Right atrium auricular region (tissue), 2 donors: ENCODE data around the gene SYNJ2. TPM values are rescaled to one million over a fixed set of nuclear protein-coding genes. Genes with fewer than 3 reads are reported as not detected.

Experiments used
- DNase-seq: peaks from one replicate; pipeline ENCODE4 v3.0.0-alpha.2; 2019; ENCODE audit warnings: low spot score
- H3K27ac ChIP-seq, 2 donors: fragments of 200-600 bp; sonication (generic); 1 replicate in 1 of 2; 2 replicates in 1 of 2; pipeline ENCODE4 v1.5.1; 2016 to 2019
- H3K27me3 ChIP-seq, 2 donors: fragments of 200-600 bp; sonication (generic); one replicate each; pipeline versions ENCODE4 v1.5.1 to v1.6.0; 2017 to 2019
- H3K36me3 ChIP-seq: fragments of 200-600 bp; sonication (generic); one replicate; pipeline ENCODE4 v1.5.1; 2016
- H3K4me1 ChIP-seq, 2 donors: fragments of 200-600 bp; sonication (generic); one replicate each; pipeline versions ENCODE4 v1.5.1 to v1.6.0; 2017 to 2019
- H3K4me3 ChIP-seq, 2 donors: fragments of 200-600 bp; sonication (generic); 1 replicate in 1 of 2; 2 replicates in 1 of 2; pipeline ENCODE4 v1.5.1; 2017 to 2019; ENCODE audit warnings: mild to moderate bottlenecking in 1 of 2, moderate library complexity in 1 of 2
- H3K9me3 ChIP-seq, 2 donors: fragments of 200-600 bp; sonication (generic); one replicate each; pipeline ENCODE4 v1.5.1; 2019
- total RNA-seq, 2 donors: library from RNA; depleted of rRNA; stranded (reverse); fragments of >200 nt; gene quantifications; one replicate each; pipeline ENCODE4 v1.1.0, GENCODE V29; 2016
- TF ChIP-seq, protein P1 (sequence below), 2 donors: fragments of 200-600 bp; sonication (generic); IDR thresholded peaks; one replicate each; pipeline ENCODE4 v1.5.1; 2019; ENCODE audit warnings: antibody characterized with exemption in 2 of 2

Gene SYNJ2
- total RNA-seq, 2 donors from 2014 or later, result 10.1 to 20.0 TPM

DNA sequence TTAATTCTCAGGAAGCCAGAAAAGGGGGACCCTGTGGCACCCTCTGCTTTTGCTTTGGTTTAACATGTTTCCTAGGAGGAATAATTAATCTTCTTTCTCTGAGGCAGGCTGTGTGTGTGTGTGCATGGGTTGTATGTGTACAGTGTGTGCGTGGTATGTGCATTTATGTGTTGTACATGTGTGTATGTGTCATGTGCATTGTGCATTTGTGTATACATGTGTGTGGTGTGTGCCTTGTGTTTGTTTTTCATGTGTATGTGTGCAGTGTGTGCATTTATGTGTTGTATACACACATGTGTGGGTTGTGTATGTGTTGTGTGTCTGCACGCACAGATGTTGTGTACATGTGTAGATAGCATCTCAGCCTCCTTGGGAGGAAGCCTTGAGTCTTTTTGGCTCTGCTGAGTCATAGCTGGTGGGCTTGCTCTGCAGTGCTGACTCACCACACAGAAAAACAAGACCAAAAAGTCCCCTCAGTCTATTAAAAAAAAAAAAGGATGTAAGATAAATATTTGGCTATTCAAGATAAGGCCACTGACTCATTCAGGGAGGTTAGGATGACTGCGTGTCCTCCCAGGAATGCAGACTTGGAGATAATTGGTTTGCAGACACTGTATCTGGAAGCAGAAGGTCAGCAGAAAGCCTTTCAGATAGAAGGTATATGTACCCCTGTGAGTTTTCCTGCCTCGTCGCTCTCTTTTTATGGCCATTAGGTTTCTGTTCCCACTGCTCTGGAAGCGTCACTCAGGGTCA is 58.6 kb downstream of the SYNJ2 start:
- Histone ChIP-seq H3K4me3 (no peak overlapping the region), H3K36me3 (peaks cover 4% of the 10 kb centered on the region), H3K27ac (peak overlapping the region; percentile 94 to 95), H3K27me3 (no peaks in the 10 kb centered on the region), H3K4me1 (peaks cover 0 to 63% of the 10 kb centered on the region in 2 donors), H3K9me3 (no peaks in the 10 kb centered on the region)
- DNase-seq, result no peak
- TF ChIP-seq, protein P1, sequence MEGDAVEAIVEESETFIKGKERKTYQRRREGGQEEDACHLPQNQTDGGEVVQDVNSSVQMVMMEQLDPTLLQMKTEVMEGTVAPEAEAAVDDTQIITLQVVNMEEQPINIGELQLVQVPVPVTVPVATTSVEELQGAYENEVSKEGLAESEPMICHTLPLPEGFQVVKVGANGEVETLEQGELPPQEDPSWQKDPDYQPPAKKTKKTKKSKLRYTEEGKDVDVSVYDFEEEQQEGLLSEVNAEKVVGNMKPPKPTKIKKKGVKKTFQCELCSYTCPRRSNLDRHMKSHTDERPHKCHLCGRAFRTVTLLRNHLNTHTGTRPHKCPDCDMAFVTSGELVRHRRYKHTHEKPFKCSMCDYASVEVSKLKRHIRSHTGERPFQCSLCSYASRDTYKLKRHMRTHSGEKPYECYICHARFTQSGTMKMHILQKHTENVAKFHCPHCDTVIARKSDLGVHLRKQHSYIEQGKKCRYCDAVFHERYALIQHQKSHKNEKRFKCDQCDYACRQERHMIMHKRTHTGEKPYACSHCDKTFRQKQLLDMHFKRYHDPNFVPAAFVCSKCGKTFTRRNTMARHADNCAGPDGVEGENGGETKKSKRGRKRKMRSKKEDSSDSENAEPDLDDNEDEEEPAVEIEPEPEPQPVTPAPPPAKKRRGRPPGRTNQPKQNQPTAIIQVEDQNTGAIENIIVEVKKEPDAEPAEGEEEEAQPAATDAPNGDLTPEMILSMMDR (IDR thresholded peaks at IDR 0.05), result no peak

DNA sequence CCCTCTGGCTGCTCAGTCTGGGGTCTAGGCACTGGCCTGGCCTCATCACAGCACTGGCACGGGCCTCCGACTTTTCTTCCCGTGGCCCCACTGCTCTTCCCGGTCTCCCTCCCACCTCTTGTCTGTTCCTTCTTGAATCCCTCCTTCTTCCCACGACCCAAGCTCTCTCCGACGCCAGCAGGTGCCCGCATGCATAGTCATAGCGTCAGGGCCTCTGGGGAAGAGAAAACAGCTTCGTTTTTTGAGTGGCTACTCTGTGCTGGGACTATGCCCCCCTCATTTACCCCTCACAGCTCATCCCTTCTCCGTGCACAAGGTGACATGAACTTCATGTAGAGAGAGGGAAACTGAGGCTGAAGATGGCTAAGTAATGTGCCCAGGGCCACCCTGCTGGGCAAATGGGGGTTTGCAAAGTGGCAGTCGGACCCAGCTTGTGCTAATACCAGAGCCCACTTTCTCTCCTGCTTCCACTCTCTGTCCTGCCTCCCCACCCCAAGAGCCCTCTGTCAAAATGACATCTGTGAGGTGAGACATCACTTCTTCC is 59.2 kb downstream of the SYNJ2 start:
- Histone ChIP-seq H3K4me1 (peaks cover 0 to 63% of the 10 kb centered on the region in 2 donors), H3K27ac (peak overlapping the region; percentile 94 to 95), H3K36me3 (peaks cover 4% of the 10 kb centered on the region), H3K27me3 (no peaks in the 10 kb centered on the region), H3K4me3 (no peak overlapping the region), H3K9me3 (no peaks in the 10 kb centered on the region)
- no peak for DNase-seq
- TF ChIP-seq, protein P1 (IDR thresholded peaks at IDR 0.05), result no peak

DNA sequence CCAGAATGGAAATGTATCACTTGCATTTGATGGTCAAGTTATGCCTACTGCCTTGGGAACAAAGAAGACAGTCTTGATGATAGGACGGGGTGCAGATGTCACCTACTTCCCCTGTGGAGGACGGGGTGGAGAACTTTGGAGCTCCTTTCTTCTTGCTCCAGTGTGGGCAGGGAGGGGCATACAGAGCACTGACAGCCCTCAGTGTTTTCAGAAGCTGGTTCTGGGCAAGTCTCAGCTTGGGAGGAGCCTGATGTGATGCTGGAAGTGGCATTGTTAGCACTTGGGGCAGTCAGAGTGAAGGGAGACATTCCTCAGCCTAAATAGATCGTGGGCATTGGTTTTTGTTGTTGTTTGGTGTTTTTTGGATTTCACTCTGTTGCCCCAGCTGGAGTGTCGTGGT is 59.7 kb downstream of the SYNJ2 start:
- no peaks in the 10 kb centered on the region for H3K27me3 ChIP-seq
- H3K36me3 ChIP-seq, result no peaks in the 10 kb centered on the region
- no peak for DNase-seq
- peaks cover 0 to 67% of the 10 kb centered on the region in 2 donors for H3K4me1 ChIP-seq
- peak overlapping the region; percentile 94 to 95 for H3K27ac ChIP-seq
- H3K9me3 ChIP-seq, result no peaks in the 10 kb centered on the region
- H3K4me3 ChIP-seq, result no peak overlapping the region
- TF ChIP-seq, protein P1 (IDR thresholded peaks at IDR 0.05), result no peak

DNA sequence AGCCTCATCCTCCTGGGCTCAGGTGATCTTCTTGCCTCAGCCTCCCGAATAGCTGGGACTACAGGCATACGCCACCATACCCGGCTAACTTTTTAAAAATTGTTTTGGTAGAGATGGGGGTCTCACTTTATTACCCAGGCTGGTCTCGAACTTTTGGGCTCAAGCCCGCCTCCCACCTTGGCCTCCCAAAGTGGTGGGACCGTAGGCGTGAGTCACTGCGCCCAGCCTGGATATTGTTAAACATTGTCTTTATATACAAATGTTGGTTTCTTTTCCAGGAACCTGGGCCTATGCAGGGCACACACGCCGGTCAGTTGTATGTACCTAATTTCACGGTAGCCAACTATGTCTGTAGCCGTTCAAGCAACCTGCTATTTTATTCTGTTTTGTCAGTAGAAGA is 60.1 kb downstream of the SYNJ2 start:
- H3K27me3 ChIP-seq, result no peaks in the 10 kb centered on the region
- H3K4me1 ChIP-seq, result peaks cover 0 to 72% of the 10 kb centered on the region in 2 donors
- no peaks in the 10 kb centered on the region for H3K9me3 ChIP-seq
- no peaks in the 10 kb centered on the region for H3K36me3 ChIP-seq
- no peak for DNase-seq
- peak overlapping the region; percentile 94 to 95 for H3K27ac ChIP-seq
- H3K4me3 ChIP-seq, result no peak overlapping the region
- TF ChIP-seq, protein P1 (IDR thresholded peaks at IDR 0.05), result no peak

DNA sequence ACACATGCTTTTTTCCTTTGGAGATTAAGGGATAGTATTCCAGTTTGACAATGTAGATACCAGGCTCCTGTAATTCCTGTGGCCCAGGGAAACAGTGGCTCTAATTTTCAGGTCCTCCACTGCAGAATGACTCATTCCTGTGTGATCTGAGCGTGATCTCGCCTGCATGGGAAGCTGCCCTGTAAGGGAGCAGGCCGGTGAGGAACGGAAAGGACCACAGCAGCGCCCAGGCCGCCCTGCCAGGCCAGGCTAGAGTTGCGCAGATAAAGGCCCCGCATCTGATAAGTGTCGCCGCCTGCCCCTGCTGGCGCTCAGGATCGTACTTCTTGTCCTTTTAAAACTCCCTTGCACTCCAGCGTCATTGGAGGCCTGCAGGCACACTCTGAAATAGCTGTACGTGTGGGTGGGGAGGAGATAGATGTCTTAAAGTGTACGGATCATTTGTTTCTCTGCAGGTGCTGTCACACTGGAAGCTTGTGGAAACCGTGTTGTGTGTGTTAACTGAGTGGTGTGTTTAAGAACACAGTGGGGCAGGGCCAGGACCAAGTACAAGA is 60.7 kb downstream of the SYNJ2 start:
- Histone ChIP-seq H3K9me3 (no peaks in the 10 kb centered on the region), H3K27me3 (no peaks in the 10 kb centered on the region), H3K27ac (peak overlapping the region; percentile 94 to 95), H3K4me3 (peak overlapping the region; percentile 37 to 43), H3K36me3 (no peaks in the 10 kb centered on the region), H3K4me1 (peaks cover 0 to 73% of the 10 kb centered on the region in 2 donors)
- peak; percentile 88 for DNase-seq
- TF ChIP-seq, protein P1 (IDR thresholded peaks at IDR 0.05), result no peak
